Measurements from ENCODE around the gene TMX4.
A peak's percentile ranks its signal among the peaks of the same experiment; 100 is the strongest.
"Not testable (repeated sequence)": the region's sequence is repeated elsewhere in the genome, so short reads cannot be mapped to it uniquely, and the experiment has no call there.

The TMX4 gene

DNA sequence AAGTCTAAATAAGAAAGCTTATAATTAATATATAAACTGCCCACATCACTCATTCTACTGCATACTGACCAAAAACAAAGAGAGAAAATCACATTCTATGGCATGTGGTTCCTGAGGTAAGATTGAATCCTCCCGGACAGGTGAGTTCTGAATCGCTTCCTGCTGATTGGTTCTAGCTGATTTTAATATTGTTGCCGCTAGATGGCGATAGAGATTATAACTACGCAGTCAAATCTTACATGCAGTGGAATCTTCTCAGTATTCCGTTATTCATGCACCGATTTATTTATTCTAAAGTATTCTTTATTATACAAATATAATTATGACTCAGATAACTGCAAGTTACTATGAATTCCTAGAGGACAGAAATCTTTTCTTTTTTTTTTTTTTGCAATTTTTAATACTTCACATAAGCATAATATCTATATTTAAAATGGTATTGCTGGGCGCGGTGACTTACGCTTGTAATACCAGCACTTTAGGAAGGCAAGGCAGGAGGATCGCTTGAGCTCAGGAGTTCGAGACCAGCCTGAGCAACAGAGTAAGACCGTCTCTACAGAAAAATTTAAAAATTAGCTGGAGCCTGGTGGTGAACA is 24.2 kb upstream of the TMX4 start:
- in situ Hi-C loops (cut with MboI; ENCODE audit: low pct_unique_long_range_greater_than_20kb, low sequenced_read_pairs, unreplicated experiment), result no loop called here
- TF ChIP-seq, protein P1, sequence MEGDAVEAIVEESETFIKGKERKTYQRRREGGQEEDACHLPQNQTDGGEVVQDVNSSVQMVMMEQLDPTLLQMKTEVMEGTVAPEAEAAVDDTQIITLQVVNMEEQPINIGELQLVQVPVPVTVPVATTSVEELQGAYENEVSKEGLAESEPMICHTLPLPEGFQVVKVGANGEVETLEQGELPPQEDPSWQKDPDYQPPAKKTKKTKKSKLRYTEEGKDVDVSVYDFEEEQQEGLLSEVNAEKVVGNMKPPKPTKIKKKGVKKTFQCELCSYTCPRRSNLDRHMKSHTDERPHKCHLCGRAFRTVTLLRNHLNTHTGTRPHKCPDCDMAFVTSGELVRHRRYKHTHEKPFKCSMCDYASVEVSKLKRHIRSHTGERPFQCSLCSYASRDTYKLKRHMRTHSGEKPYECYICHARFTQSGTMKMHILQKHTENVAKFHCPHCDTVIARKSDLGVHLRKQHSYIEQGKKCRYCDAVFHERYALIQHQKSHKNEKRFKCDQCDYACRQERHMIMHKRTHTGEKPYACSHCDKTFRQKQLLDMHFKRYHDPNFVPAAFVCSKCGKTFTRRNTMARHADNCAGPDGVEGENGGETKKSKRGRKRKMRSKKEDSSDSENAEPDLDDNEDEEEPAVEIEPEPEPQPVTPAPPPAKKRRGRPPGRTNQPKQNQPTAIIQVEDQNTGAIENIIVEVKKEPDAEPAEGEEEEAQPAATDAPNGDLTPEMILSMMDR (IDR thresholded peaks at IDR 0.05; ENCODE audit: extremely low read depth, insufficient read depth, missing control alignments), result peak; percentile 66
- DNase-seq (ENCODE audit: low spot score), result peak; percentile 56

GRCh38 chr20:8039042-8039441 is 19.5 kb upstream of the TMX4 start:
- in situ Hi-C loops (cut with MboI; ENCODE audit: low pct_unique_long_range_greater_than_20kb, low sequenced_read_pairs, unreplicated experiment), result no loop called here
- DNase-seq (ENCODE audit: low spot score), result no peak
- TF ChIP-seq, protein P1 (IDR thresholded peaks at IDR 0.05; ENCODE audit: extremely low read depth, insufficient read depth, missing control alignments), result no peak

DNA sequence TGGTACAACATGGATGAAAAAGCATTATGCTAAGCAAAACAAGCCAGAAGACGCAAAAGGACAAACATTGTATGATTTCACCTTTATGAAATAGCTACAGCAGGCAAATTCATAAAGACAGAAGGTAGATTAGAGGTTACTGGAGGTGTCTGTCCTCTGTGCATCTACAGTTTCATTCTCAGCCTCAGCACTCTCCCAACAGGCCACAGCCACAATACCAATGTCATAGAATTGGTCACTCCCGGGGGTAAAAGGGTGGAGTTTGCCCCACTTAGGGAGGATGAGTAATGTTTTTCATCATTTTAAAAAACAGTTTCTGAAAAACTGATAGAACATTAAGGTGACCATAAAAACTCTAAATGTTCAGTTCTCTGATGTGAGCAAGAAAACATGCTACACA is 17.2 kb upstream of the TMX4 start:
- in situ Hi-C loops (cut with MboI; ENCODE audit: low pct_unique_long_range_greater_than_20kb, low sequenced_read_pairs, unreplicated experiment), result no loop called here
- TF ChIP-seq, protein P1 (IDR thresholded peaks at IDR 0.05; ENCODE audit: extremely low read depth, insufficient read depth, missing control alignments), result no peak
- no peak for DNase-seq (ENCODE audit: low spot score)

- DNase-seq (ENCODE audit: low spot score), result no peak
- TF ChIP-seq, protein P1 (IDR thresholded peaks at IDR 0.05; ENCODE audit: extremely low read depth, insufficient read depth, missing control alignments), result no peak
- in situ Hi-C loops (cut with MboI; ENCODE audit: low pct_unique_long_range_greater_than_20kb, low sequenced_read_pairs, unreplicated experiment), result no loop called here
Measured at GRCh38 chr20:8033151-8033841, 13.7 kb upstream of the TMX4 start.

DNA sequence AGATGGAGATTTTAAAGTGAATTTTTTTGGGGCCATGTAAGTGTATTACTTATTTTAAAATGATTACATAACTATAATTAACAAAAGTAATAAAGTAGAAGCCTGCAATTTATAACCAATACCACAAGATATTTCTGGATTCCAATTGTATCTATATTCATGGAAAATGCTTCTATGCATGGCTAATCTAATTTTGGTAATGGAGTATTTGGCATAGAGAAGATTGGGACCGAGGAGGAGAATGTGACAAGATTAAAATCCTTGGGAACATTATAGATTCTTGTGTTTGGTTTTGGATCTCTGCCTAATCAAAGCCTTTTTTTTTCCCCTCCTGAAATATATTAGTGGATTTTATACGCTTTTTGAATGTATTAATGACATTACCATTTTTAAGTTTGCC is 12.9 kb upstream of the TMX4 start:
- in situ Hi-C loops (cut with MboI; ENCODE audit: low pct_unique_long_range_greater_than_20kb, low sequenced_read_pairs, unreplicated experiment), result no loop called here
- no peak for DNase-seq (ENCODE audit: low spot score)
- TF ChIP-seq, protein P1 (IDR thresholded peaks at IDR 0.05; ENCODE audit: extremely low read depth, insufficient read depth, missing control alignments), result no peak

GRCh38 chr20:8031539-8031938 is 12.0 kb upstream of the TMX4 start:
- in situ Hi-C loops (cut with MboI; ENCODE audit: low pct_unique_long_range_greater_than_20kb, low sequenced_read_pairs, unreplicated experiment), result not testable (repeated sequence)

DNA sequence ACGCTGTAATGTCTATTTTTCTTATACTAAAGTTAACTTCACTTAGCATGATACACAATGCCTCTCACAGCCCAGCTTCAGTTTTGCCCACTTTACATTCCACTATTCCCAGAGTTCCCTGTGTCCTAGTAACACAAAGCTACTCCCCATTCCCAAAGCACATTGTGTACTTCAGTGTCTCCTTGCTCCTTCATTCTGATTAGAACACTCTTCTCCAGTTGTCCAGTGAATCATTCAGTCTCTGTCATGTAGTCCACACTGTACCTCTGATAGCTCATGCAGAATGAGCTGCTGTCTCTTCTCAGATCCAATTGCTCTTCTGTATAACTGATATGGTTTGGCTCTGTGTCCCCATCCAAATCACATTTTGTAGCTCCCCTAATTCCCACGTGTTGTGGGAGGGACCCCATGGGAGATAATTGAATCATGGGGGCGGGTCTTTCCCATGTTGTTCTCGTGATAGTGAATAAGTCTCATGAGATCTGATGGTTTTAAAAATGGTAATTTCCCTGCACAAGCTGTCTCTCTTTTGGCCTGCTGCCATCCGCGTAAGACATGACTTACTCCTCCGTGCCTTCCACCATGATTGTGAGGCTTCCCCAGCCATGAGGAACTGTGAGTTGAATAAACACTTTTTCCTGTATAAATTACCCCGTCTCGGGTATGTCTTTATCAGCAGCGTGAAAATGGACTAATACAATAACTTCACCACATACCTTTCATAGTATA is 2.1 kb upstream of the TMX4 start:
- TF ChIP-seq, protein P1 (IDR thresholded peaks at IDR 0.05; ENCODE audit: extremely low read depth, insufficient read depth, missing control alignments), result no peak
- DNase-seq (ENCODE audit: low spot score), result no peak
- in situ Hi-C loops (cut with MboI; ENCODE audit: low pct_unique_long_range_greater_than_20kb, low sequenced_read_pairs, unreplicated experiment), result no loop called here

More at GRCh38 chr20:8031539-8031938, 12.0 kb upstream of the TMX4 start:
- DNase-seq (ENCODE audit: low spot score), result not testable (repeated sequence)

Data from GM13977 (cell line).